Panc1 (cell line): Measurements from ENCODE around the gene ATG16L2. TPM values are rescaled to one million over a fixed set of nuclear protein-coding genes. Genes with fewer than 3 reads are reported as not detected.

ENCODE experiments used
- ATAC-seq: fragments of 200-7000 bp; cut with Tn5 transposase; 2 replicates; pipeline ENCODE4 v1.9.1; 2020; ENCODE audit warnings: mild to moderate bottlenecking, moderate library complexity
- BruUV-seq: library from RNA; stranded (reverse); fragments of 400-500 nt; replicated peaks from 2 replicates; lab custom pipeline; 2021; lab: Mats Ljungman, UMichigan
- CTCF ChIA-PET: fragments of 300-600 bp; sonication (Branson Sonifier 250); formaldehyde crosslinking; loops from one replicate; lab custom pipeline; 2022; ENCODE audit warnings: antibody characterized with exemption; lab: Charles Lee
- POLR2A ChIA-PET: fragments of 300-600 bp; sonication (Branson Sonifier 250); formaldehyde crosslinking; loops from one replicate; lab custom pipeline; 2022; ENCODE audit warnings: antibody characterized with exemption; lab: Charles Lee
- DNase-seq: peaks from one replicate; pipeline ENCODE4 v3.0.0-alpha.2; 2010; ENCODE audit warnings: low read depth, low spot score
- H3K27ac ChIP-seq: 2 replicates; pipeline ENCODE4 v1.5.1; 2011; ENCODE audit warnings: mild to moderate bottlenecking, low read length, inconsistent platforms
- H3K27me3 ChIP-seq: fragments of 200-500 bp; sonication (Bioruptor generic); 2 replicates; pipeline ENCODE4 v1.6.0; 2014; ENCODE audit warnings: low read length, inconsistent platforms; ENCODE audit not compliant: control insufficient read depth, insufficient read depth
- H3K36me3 ChIP-seq: fragments of 200-500 bp; sonication (Bioruptor generic); 2 replicates; pipeline ENCODE4 v1.5.1; 2014; ENCODE audit warnings: inconsistent platforms, mild to moderate bottlenecking, low read length, moderate library complexity; ENCODE audit not compliant: control insufficient read depth, insufficient read depth
- H3K4me1 ChIP-seq: 2 replicates; pipeline ENCODE4 v1.5.1; 2011; ENCODE audit warnings: inconsistent platforms, mild to moderate bottlenecking, low read length, moderate library complexity; ENCODE audit not compliant: control insufficient read depth, insufficient read depth
- H3K4me3 ChIP-seq, 2 experiments: 2 replicates each; pipeline ENCODE4 v1.5.1; 2011 to 2012; ENCODE audit warnings: low read depth in 2 of 2, low read length in 2 of 2, mild to moderate bottlenecking in 2 of 2, inconsistent platforms in 1 of 2, moderate library complexity in 1 of 2
- H3K9me3 ChIP-seq: fragments of 200-500 bp; sonication (Bioruptor generic); 2 replicates; pipeline ENCODE4 v1.5.1; 2014; ENCODE audit warnings: low read depth, mild to moderate bottlenecking, inconsistent platforms, low read length, moderate library complexity; ENCODE audit not compliant: control insufficient read depth, insufficient read depth
- POLR2AphosphoS5 ChIP-seq: IDR thresholded peaks from 2 replicates; pipeline ENCODE4 v1.6.1; 2012; ENCODE audit warnings: mild to moderate bottlenecking, low read depth, low read length, moderate library complexity
- SIN3A ChIP-seq: IDR thresholded peaks from 2 replicates; pipeline ENCODE4 v1.6.1; 2012; ENCODE audit warnings: low read depth, mild to moderate bottlenecking, low read length, moderate library complexity, borderline replicate concordance; ENCODE audit not compliant: insufficient read depth
- TCF7L2 ChIP-seq: IDR thresholded peaks from 2 replicates; pipeline ENCODE4 v1.6.1; 2011; ENCODE audit warnings: mild to moderate bottlenecking, low read depth, low read length, inconsistent platforms
- in situ Hi-C: cut with HindIII; loops from 2 replicates; pipeline ENCODE4 v1.10.0; 2016; ENCODE audit warnings: low sequenced_read_pairs, low pct_unique_long_range_greater_than_20kb
- intact Hi-C: fragments of 100-400 bp; cut with micrococcal nuclease; formaldehyde crosslinking; loops from one replicate; pipeline ENCODE4 v1.10.0; 2022; ENCODE audit not compliant: unreplicated experiment
- total RNA-seq: library from RNA; stranded (reverse); gene quantifications from one replicate; pipeline ENCODE4 v1.2.1, GENCODE V29; 2021; ENCODE audit not compliant: unreplicated experiment
- TF ChIP-seq, protein P1 (sequence below): fragments of 450-650 bp; IDR thresholded peaks from 2 replicates; pipeline ENCODE4 v1.5.1; 2017; ENCODE audit warnings: mild to moderate bottlenecking
- TF ChIP-seq, protein P2 (sequence below), 2 experiments: IDR thresholded peaks; 2 replicates each; pipeline ENCODE4 v1.6.1; 2011 to 2012; ENCODE audit warnings: low read depth in 2 of 2, control low read depth in 1 of 2, low read length in 1 of 2, mild to moderate bottlenecking in 1 of 2, moderate library complexity in 1 of 2; ENCODE audit not compliant: insufficient read depth in 1 of 2

ATG16L2 gene
- total RNA-seq, 1 experiment from 2014 or later: 14.6 TPM

DNA sequence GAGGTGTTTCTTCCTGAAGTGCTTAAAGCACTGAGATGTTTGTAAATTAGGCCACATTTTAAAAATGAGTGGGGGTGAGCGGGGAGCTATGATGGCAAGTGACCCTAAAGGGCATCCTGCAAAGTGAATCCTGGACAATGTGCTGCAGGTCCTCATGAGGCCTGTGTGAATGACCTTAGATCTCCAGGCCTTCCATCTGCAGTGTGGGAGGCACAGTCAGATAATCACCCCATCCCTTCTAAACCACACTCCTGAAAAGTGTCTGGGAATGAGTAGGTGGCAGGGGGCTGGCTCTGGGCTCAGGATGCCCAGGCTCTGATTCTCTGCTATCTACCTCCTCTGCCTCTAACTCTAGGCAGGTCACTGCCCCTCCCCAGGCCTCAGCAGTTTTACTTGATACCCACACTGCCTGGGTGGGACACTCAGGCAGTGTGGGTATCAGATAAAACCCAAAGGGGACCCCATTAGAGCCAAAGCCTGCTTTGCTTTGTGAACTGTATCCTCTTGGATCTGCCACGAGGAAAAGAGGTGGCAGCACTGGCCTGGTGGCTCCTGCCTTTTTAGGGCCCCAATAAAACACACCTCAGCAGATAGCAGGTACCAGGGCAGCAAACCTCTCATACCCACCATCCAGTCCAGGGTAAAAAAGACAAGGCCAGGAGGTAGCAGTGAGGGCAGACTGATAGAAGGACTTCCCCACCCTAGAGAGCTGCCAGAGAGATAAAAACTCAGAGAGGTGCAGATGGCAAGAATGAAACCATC, 30.9 kb upstream of the ATG16L2 start:
- Histone ChIP-seq H3K27ac (no peak overlapping the region), H3K36me3 (no peaks in the 10 kb centered on the region; the same call in 1 of the 2 replicates), H3K4me3 (no peak overlapping the region), H3K4me1 (peaks cover 9% of the 10 kb centered on the region; the same call in 1 of the 2 replicates), H3K9me3 (no peaks in the 10 kb centered on the region), H3K27me3 (no peaks in the 10 kb centered on the region)
- ChIA-PET POLR2A (no interaction called here), CTCF (interaction anchor here (0.6 to 0.9 kb wide), 2 partner anchors 9 to 546 kb away, joined by 3 to 5 read pairs; no protein-coding TSS in a partner anchor)
- TF ChIP-seq POLR2AphosphoS5: no peak
- no peak for DNase-seq
- BruUV-seq: no TSS peak
- in situ Hi-C loops (no loop called here), intact Hi-C loops (no loop called here)
- no peak for ATAC-seq

DNA sequence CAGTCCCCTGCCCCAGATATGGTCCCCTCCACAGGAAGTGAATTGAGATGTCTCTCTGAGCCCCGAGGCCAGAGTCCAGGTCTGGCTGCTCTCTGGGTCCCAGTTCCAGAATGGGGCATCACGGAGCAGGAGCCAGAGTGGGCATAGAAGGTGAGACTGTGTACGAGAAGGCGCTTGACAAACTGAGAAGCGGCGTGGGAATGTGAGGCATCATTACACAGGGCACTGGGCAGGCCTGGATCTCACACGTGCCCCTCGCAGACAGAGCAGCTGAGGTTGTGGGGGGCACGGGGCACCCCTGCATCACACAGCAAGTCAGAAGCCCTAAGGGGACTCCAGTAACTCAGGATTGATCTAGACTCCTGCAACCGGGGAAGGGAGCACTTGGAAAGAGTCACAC, 29.5 kb upstream of the ATG16L2 start:
- H3K9me3 ChIP-seq: no peaks in the 10 kb centered on the region
- in situ Hi-C loops: no loop called here
- H3K36me3 ChIP-seq: no peaks in the 10 kb centered on the region; the same call in 1 of the 2 replicates
- POLR2A ChIA-PET: interaction anchor here (0.6 kb wide), 1 partner anchor 29 kb away, joined by 3 read pairs; no protein-coding TSS in a partner anchor
- no peak for ATAC-seq
- no peak for DNase-seq
- TF ChIP-seq, protein P1, sequence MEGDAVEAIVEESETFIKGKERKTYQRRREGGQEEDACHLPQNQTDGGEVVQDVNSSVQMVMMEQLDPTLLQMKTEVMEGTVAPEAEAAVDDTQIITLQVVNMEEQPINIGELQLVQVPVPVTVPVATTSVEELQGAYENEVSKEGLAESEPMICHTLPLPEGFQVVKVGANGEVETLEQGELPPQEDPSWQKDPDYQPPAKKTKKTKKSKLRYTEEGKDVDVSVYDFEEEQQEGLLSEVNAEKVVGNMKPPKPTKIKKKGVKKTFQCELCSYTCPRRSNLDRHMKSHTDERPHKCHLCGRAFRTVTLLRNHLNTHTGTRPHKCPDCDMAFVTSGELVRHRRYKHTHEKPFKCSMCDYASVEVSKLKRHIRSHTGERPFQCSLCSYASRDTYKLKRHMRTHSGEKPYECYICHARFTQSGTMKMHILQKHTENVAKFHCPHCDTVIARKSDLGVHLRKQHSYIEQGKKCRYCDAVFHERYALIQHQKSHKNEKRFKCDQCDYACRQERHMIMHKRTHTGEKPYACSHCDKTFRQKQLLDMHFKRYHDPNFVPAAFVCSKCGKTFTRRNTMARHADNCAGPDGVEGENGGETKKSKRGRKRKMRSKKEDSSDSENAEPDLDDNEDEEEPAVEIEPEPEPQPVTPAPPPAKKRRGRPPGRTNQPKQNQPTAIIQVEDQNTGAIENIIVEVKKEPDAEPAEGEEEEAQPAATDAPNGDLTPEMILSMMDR: no peak
- TF ChIP-seq, protein P2, sequence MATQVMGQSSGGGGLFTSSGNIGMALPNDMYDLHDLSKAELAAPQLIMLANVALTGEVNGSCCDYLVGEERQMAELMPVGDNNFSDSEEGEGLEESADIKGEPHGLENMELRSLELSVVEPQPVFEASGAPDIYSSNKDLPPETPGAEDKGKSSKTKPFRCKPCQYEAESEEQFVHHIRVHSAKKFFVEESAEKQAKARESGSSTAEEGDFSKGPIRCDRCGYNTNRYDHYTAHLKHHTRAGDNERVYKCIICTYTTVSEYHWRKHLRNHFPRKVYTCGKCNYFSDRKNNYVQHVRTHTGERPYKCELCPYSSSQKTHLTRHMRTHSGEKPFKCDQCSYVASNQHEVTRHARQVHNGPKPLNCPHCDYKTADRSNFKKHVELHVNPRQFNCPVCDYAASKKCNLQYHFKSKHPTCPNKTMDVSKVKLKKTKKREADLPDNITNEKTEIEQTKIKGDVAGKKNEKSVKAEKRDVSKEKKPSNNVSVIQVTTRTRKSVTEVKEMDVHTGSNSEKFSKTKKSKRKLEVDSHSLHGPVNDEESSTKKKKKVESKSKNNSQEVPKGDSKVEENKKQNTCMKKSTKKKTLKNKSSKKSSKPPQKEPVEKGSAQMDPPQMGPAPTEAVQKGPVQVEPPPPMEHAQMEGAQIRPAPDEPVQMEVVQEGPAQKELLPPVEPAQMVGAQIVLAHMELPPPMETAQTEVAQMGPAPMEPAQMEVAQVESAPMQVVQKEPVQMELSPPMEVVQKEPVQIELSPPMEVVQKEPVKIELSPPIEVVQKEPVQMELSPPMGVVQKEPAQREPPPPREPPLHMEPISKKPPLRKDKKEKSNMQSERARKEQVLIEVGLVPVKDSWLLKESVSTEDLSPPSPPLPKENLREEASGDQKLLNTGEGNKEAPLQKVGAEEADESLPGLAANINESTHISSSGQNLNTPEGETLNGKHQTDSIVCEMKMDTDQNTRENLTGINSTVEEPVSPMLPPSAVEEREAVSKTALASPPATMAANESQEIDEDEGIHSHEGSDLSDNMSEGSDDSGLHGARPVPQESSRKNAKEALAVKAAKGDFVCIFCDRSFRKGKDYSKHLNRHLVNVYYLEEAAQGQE (IDR thresholded peaks at IDR 0.05; ENCODE audit: insufficient read depth in 1 of 2, low read depth in 2 of 2, low read length in 1 of 2): no peak
- TF ChIP-seq TCF7L2 (no peak), SIN3A (no peak), POLR2AphosphoS5 (no peak)
- H3K27me3 ChIP-seq: no peaks in the 10 kb centered on the region
- intact Hi-C loops: no loop called here
- no peak overlapping the region for H3K27ac ChIP-seq
- peaks cover 9% of the 10 kb centered on the region; the same call in 1 of the 2 replicates for H3K4me1 ChIP-seq
- BruUV-seq: no TSS peak
- CTCF ChIA-PET: no interaction called here
- H3K4me3 ChIP-seq: no peak overlapping the region
